Activated B cell treated with CpG ODN at 0.5 μM for 24 hours (primary cell): ENCODE data around the gene BTK. TPM values are rescaled to one million over a fixed set of nuclear protein-coding genes. Genes with fewer than 3 reads are reported as not detected.

Experiments used
- ATAC-seq: fragments of 200-7000 bp; cut with Tn5 transposase; one replicate; pipeline ENCODE4 v1.10.0; 2021; ENCODE audit warnings: low read depth, mild to moderate bottlenecking, moderate library complexity
- CTCF ChIA-PET: fragments of 350-600 bp; sonication (Branson Sonifier 250); formaldehyde crosslinking; loops from one replicate; lab custom pipeline; 2021; ENCODE audit warnings: antibody characterized with exemption; lab: Charles Lee
- POLR2A ChIA-PET: fragments of 350-600 bp; sonication (Branson Sonifier 250); formaldehyde crosslinking; loops from one replicate; lab custom pipeline; 2021; ENCODE audit warnings: antibody characterized with exemption; lab: Charles Lee
- DNase-seq: peaks from one replicate; pipeline ENCODE4 v3.0.0; 2022
- H3K27ac Mint-ChIP-seq: one replicate; pipeline ENCODE4 v1.8.0; 2020; ENCODE audit warnings: mixed read lengths
- H3K27me3 Mint-ChIP-seq: one replicate; pipeline ENCODE4 v1.8.0; 2021; ENCODE audit warnings: mixed read lengths
- H3K36me3 Mint-ChIP-seq: one replicate; pipeline ENCODE4 v1.8.0; 2021; ENCODE audit warnings: low read depth, mixed read lengths
- H3K4me1 Mint-ChIP-seq: one replicate; pipeline ENCODE4 v1.8.0; 2021; ENCODE audit warnings: mixed read lengths
- H3K4me3 Mint-ChIP-seq: one replicate; pipeline ENCODE4 v1.8.0; 2020; ENCODE audit warnings: mild to moderate bottlenecking, mixed read lengths
- H3K9me3 Mint-ChIP-seq: one replicate; pipeline ENCODE4 v1.8.0; 2020; ENCODE audit warnings: mixed read lengths
- intact Hi-C: fragments of 100-400 bp; cut with micrococcal nuclease; formaldehyde crosslinking; loops from one replicate; pipeline ENCODE4 v1.15.1; 2024
- total RNA-seq: library from RNA; stranded (reverse); gene quantifications from 2 replicates; pipeline ENCODE4 v1.2.3, GENCODE V29; 2022
- TF ChIP-seq, protein P1 (sequence below): fragments of 200-600 bp; IDR thresholded peaks from one replicate; pipeline ENCODE4 v1.8.0; 2022; ENCODE audit warnings: antibody characterized with exemption, mild to moderate bottlenecking

BTK gene
- total RNA-seq, 1 donor from 2014 or later: 219 TPM

DNA sequence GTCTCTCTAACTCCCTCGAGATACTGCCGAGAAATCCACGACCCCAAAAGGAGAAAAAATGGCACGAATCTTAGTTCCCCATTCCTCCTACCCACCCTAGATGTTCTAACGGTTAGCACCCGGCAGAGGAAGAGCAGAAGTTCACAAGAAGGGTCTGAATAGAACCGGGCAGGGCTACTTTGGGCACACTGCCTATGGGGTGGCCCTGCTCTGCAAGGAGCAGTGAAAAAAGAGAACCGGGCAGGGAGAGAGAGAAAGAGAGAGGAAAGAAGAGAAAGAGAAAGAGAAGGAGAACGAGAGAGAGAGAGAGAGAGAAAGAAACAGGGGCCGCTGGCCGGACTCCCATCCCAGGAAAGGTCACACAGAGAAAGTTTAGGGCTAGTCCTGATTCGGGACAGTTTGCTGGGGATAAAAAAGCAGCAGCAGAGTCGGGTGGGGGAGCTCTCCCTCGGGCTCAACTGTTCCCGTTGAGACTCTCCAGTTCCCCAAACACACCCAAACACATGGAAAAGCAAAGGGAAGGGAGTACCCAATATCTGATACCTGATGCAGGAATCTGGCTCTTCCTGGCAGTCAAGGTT, 21.3 kb upstream of the BTK start:
- TF ChIP-seq, protein P1, sequence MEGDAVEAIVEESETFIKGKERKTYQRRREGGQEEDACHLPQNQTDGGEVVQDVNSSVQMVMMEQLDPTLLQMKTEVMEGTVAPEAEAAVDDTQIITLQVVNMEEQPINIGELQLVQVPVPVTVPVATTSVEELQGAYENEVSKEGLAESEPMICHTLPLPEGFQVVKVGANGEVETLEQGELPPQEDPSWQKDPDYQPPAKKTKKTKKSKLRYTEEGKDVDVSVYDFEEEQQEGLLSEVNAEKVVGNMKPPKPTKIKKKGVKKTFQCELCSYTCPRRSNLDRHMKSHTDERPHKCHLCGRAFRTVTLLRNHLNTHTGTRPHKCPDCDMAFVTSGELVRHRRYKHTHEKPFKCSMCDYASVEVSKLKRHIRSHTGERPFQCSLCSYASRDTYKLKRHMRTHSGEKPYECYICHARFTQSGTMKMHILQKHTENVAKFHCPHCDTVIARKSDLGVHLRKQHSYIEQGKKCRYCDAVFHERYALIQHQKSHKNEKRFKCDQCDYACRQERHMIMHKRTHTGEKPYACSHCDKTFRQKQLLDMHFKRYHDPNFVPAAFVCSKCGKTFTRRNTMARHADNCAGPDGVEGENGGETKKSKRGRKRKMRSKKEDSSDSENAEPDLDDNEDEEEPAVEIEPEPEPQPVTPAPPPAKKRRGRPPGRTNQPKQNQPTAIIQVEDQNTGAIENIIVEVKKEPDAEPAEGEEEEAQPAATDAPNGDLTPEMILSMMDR: no peak
- intact Hi-C loops: loop anchor here (1.0 to 10.0 kb wide), 5 partner anchors 11 to 1245 kb away; partner anchors contain the start of genes CSTF2, GPRASP1 and TRMT2B
- Mint-ChIP-seq H3K9me3 (no peaks in the 10 kb centered on the region), H3K36me3 (peaks cover 35% of the 10 kb centered on the region), H3K4me1 (peaks cover 31% of the 10 kb centered on the region), H3K4me3 (peak overlapping the region; percentile 88), H3K27me3 (no peaks in the 10 kb centered on the region), H3K27ac (peak overlapping the region; percentile 99)
- CTCF ChIA-PET: interaction anchor here (1.3 kb wide), 1 partner anchor 17 kb away, joined by 8 read pairs; the partner anchor contains the start of gene RPL36A
- DNase-seq (no peak), ATAC-seq (no peak)
- POLR2A ChIA-PET: interaction anchor here (0.7 to 1.6 kb wide), 10 partner anchors 11 to 526 kb away, joined by 3 to 12 read pairs (median 4); partner anchors contain the start of genes RPL36A, TIMM8A and ZMAT1

DNA sequence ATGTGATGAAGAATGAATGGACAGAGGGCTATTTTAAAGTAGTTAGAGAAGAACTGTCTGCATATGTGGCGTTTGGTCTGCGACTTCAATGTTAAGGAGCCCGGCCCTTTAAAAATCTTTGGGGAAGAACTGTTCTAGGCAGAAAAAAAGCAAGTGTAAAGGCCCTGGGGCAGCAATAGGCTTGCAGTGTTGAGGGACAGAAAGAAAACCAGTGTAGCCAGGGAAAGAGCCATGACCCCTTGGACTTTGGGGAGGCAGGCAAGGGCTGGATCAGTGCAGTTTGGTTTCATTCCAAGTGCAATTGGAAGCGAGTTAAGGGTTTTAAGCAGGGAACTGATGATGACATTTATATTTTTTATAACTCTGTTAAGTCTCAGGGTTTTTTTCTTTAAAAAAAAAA, 13.8 kb upstream of the BTK start:
- TF ChIP-seq, protein P1: no peak
- ATAC-seq (no peak), DNase-seq (no peak)
- CTCF ChIA-PET: no interaction called here
- H3K36me3 Mint-ChIP-seq: peaks cover 51% of the 10 kb centered on the region
- no peak overlapping the region for H3K4me3 Mint-ChIP-seq
- H3K27ac Mint-ChIP-seq: no peak overlapping the region
- H3K9me3 Mint-ChIP-seq: no peaks in the 10 kb centered on the region
- intact Hi-C loops: loop anchor here (10.0 kb wide), 1 partner anchor 575 kb away; the partner anchor contains the start of gene CSTF2
- no peaks in the 10 kb centered on the region for H3K27me3 Mint-ChIP-seq
- peaks cover 4% of the 10 kb centered on the region for H3K4me1 Mint-ChIP-seq
- POLR2A ChIA-PET: no interaction called here

DNA sequence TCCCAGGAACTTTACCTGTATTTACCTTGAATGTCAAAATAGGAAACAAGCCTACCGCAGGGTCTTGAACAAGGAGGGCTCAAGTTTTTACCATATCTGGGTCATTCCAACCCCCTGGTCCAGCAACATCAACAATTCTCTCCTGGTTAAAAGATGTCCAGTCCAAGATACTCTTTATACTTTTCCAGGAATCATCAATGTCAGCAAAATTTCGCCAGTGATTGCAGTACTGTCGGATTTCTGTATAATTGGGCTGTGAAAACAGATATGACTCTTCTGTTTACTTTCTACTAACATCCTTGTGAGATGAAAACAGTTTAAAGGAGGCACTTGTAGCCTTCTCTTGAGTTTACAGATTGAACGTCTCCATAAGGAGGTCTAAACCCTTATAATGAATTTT, 12.7 kb upstream of the BTK start:
- Mint-ChIP-seq H3K4me3 (no peak overlapping the region), H3K9me3 (no peaks in the 10 kb centered on the region), H3K4me1 (peaks cover 7% of the 10 kb centered on the region), H3K36me3 (peaks cover 52% of the 10 kb centered on the region), H3K27me3 (no peaks in the 10 kb centered on the region), H3K27ac (no peak overlapping the region)
- ATAC-seq (no peak), DNase-seq (no peak)
- ChIA-PET POLR2A (no interaction called here), CTCF (no interaction called here)
- intact Hi-C loops: no loop called here
- TF ChIP-seq, protein P1: no peak

DNA sequence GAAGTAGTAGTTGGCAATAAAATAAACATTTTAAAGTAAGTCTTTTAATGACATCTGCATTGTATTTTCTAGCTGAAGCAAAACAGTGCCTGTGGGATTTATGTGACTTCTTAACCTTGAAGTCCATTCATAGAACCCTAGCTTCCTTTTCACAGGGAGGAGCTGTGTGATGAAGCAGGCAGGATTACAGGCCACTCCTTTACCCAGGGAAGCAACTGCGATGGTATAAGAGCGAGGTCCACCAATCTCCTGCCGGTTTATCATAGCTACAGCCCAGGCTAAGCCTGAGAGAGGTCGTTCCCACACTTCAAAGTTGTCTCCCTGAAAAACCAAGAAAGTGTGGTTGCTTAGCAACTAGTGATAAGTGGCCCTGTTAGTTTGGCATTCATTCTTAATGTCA, 11.8 kb upstream of the BTK start:
- CTCF ChIA-PET: no interaction called here
- POLR2A ChIA-PET: no interaction called here
- peaks cover 14% of the 10 kb centered on the region for H3K4me1 Mint-ChIP-seq
- peaks cover 56% of the 10 kb centered on the region for H3K36me3 Mint-ChIP-seq
- no peak overlapping the region for H3K27ac Mint-ChIP-seq
- no peaks in the 10 kb centered on the region for H3K9me3 Mint-ChIP-seq
- ATAC-seq (no peak), DNase-seq (no peak)
- H3K4me3 Mint-ChIP-seq: no peak overlapping the region
- intact Hi-C loops: no loop called here
- TF ChIP-seq, protein P1: no peak
- no peaks in the 10 kb centered on the region for H3K27me3 Mint-ChIP-seq

DNA sequence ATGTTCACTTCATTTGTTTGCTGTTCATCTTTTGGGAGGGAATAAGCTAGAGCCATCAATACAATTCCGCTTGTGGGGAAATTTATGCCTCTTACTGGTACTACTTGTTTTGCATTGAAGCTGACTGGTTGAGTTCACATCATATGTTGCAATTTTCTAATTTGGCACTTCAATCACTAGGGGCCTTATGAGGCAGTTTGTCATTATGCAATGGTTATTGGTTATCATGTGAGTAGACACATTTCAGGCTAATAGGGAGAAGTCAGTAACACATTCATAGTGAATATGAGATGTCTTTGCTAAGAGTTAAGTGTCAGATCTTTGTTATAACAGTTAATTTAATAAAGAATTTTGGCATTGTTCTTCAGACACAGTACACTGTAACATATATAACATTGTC, 9.8 kb upstream of the BTK start:
- CTCF ChIA-PET: no interaction called here

More for the DNA sequence above, 9.8 kb upstream of the BTK start:
- POLR2A ChIA-PET: interaction anchor here (1.0 to 1.9 kb wide), 3 partner anchors 10 to 37 kb away, joined by 3 to 7 read pairs (median 3); partner anchors contain the start of gene BTK
- Mint-ChIP-seq H3K9me3 (no peaks in the 10 kb centered on the region), H3K27ac (no peak overlapping the region), H3K4me1 (peaks cover 33% of the 10 kb centered on the region), H3K36me3 (peaks cover 61% of the 10 kb centered on the region), H3K27me3 (no peaks in the 10 kb centered on the region), H3K4me3 (no peak overlapping the region)
- DNase-seq (no peak), ATAC-seq (no peak)
- intact Hi-C loops: loop anchor here (1.0 kb wide), 1 partner anchor 12 kb away; the partner anchor contains the start of gene GLA
- TF ChIP-seq, protein P1: no peak
